ENCODE data around the gene TMEM161B. TPM values are rescaled to one million over a fixed set of nuclear protein-coding genes. Genes with fewer than 3 reads are reported as not detected.
"Not testable (repeated sequence)": the region's sequence is repeated elsewhere in the genome, so short reads cannot be mapped to it uniquely, and the experiment has no call there.

TMEM161B gene
- total and polyA plus RNA-seq, 2 experiments from 2014 or later, result 8.6 to 11.2 TPM

DNA sequence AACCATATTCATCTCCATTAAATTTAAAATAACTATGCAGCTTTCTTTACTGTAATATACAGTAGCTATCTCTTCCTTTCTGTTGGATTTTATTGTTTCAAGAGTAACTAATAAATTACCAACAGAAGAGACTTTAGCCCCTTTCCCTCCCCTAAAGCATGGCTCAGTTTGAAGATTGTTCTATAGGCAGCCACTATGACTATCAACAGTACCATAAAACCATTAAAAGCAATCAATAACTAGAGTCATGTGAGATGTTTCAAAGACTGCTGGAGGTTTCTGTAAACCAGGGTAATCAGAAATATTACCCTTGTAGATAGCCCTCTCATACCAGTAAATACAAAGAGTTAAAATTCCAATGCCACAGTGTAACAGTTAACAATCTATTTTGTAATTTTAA lies 73.0 kb downstream of the TMEM161B start:
- DNase-seq (ENCODE audit: low read depth in 1 of 2, low spot score in 1 of 2), result no peak
- Histone ChIP-seq H3K9me3 (ENCODE audit: low read depth) (no peaks in the 10 kb centered on the region), H3K27me3 (no peaks in the 10 kb centered on the region), H3K4me3 (no peak overlapping the region), H3K27ac (no peak overlapping the region), H3K36me3 (peaks cover 4% of the 10 kb centered on the region), H3K4me1 (ENCODE audit: low read depth) (no peaks in the 10 kb centered on the region)
- TF ChIP-seq, protein P1, sequence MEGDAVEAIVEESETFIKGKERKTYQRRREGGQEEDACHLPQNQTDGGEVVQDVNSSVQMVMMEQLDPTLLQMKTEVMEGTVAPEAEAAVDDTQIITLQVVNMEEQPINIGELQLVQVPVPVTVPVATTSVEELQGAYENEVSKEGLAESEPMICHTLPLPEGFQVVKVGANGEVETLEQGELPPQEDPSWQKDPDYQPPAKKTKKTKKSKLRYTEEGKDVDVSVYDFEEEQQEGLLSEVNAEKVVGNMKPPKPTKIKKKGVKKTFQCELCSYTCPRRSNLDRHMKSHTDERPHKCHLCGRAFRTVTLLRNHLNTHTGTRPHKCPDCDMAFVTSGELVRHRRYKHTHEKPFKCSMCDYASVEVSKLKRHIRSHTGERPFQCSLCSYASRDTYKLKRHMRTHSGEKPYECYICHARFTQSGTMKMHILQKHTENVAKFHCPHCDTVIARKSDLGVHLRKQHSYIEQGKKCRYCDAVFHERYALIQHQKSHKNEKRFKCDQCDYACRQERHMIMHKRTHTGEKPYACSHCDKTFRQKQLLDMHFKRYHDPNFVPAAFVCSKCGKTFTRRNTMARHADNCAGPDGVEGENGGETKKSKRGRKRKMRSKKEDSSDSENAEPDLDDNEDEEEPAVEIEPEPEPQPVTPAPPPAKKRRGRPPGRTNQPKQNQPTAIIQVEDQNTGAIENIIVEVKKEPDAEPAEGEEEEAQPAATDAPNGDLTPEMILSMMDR (IDR thresholded peaks at IDR 0.05; ENCODE audit: low read depth, low read length), result no peak

DNA sequence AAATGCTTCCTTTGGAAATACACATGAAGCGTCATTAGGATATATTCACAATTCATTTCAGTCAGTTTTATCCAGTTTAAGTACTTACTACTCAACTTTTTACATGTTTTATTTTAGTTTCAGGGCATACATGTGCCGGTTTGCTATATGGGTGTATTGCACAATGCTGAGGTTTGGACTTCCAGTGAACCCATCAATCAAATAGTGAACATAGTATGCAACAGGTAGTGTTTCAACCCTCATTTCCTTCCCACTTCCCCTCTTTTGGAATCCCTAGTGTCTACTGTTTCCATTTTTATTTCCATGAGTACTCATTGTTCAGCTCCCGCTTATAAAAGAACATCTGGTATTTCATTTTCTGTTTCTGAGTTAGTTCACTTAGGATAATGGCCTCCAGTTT lies 74.7 kb downstream of the TMEM161B start:
- TF ChIP-seq, protein P1 (IDR thresholded peaks at IDR 0.05; ENCODE audit: low read depth, low read length), result no peak
- no peak for DNase-seq (ENCODE audit: low read depth in 1 of 2, low spot score in 1 of 2)
- Histone ChIP-seq H3K4me3 (no peak overlapping the region), H3K4me1 (ENCODE audit: low read depth) (no peaks in the 10 kb centered on the region), H3K36me3 (no peaks in the 10 kb centered on the region), H3K27ac (no peak overlapping the region), H3K27me3 (no peaks in the 10 kb centered on the region), H3K9me3 (ENCODE audit: low read depth) (no peaks in the 10 kb centered on the region)

DNA sequence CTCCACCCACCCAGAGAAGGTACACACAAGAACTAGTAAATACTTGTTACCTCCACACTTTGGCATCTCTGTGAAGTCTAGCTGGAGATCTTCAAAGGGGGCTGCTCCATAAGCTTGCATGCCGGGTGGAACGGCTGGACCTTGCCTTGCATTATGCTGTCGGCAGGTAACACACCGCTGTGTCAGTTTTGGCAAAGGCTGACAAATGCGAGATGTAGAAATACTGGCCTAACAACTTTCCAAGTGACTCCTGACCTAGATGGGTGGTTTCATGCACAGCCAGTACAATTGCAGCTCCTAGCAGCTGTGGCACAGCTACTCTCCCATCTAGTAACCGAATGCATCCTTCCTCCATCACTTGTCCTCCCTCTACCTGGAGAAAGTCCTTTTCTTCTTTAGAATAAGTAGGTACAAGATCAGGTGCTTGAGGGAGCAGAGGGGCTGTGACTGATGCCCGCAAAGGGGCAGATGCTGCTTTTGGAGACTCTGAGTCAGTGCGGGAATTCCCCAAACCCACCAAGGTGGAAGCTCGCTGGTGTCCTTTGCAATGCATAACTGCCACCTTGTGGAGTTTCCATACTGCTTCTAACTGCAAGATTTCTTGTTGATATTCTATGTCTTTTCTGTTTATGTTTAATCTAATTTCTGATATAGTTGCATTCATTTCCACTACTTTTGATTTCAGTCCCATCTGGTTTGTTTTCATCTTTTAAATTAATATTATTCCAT lies 78.4 kb downstream of the TMEM161B start:
- no peak overlapping the region for H3K4me3 ChIP-seq
- DNase-seq (ENCODE audit: low read depth in 1 of 2, low spot score in 1 of 2), result no peak
- H3K9me3 ChIP-seq (ENCODE audit: low read depth), result no peaks in the 10 kb centered on the region
- H3K4me1 ChIP-seq (ENCODE audit: low read depth), result no peaks in the 10 kb centered on the region
- no peaks in the 10 kb centered on the region for H3K27me3 ChIP-seq
- H3K36me3 ChIP-seq, result no peaks in the 10 kb centered on the region
- no peak overlapping the region for H3K27ac ChIP-seq
- TF ChIP-seq, protein P1 (IDR thresholded peaks at IDR 0.05; ENCODE audit: low read depth, low read length), result no peak

DNA sequence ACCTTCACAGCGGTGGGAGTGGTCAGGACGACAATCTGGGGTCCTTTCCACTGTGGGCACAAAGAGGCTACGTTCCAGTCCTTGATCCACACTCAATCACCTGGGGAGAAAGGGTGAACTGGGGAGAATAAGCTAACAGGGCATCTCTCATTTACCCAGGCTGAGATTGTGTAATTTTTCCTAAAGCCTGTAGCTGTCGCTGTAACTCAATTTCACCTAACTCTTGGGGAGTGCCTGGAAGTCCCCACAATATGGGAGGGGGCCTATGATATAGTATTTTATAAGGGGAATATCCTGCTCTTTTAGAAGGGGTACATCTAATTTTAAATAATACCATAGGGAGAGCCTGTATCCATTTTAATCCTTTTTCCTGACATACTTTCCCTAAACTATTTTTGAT lies 79.2 kb downstream of the TMEM161B start:
- not testable (repeated sequence) for H3K9me3 ChIP-seq (ENCODE audit: low read depth)

DNA sequence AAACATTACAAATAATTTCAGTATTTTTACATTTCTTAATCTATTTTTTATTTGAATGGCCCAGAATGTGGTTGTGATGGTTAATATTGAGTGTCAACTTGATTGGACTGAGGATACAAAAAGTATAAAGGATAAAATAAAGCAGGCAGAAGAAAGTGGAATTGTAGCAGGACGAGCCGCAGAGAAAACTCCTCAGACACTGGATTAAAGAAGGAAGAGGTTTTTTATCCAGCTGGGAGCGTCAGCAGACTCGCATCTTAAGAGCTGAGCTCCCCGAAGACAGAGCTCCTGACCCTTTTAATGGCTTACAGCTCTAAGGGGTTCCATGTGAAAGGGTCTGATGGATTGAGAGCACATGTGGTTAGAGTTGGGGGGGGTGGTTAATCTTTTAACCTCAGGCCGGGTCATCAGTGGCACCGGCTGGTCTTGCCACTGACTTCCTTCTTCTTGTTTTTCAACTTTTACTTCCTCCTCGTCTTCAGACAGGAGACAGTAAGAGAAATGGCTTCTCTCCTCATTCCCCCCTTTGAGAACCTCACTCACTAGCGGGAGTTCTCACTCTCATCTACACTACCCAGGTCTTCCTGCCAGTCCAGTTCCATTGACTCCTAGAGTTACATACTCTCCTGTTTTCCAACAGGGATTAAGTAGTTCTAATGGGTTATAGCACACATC lies 80.0 kb downstream of the TMEM161B start:
- DNase-seq (ENCODE audit: low read depth in 1 of 2, low spot score in 1 of 2), result peak in 1 of 2 donors; percentile 6

More for the DNA sequence above, 79.2 kb downstream of the TMEM161B start:
- not testable (repeated sequence) for H3K4me3 ChIP-seq; H3K4me1 ChIP-seq (ENCODE audit: low read depth); H3K27me3 ChIP-seq; DNase-seq (ENCODE audit: low read depth in 1 of 2, low spot score in 1 of 2); H3K27ac ChIP-seq; H3K36me3 ChIP-seq

More for the DNA sequence above, 80.0 kb downstream of the TMEM161B start:
- no peak overlapping the region for H3K27ac ChIP-seq
- H3K9me3 ChIP-seq (ENCODE audit: low read depth), result no peaks in the 10 kb centered on the region
- no peaks in the 10 kb centered on the region for H3K36me3 ChIP-seq
- no peaks in the 10 kb centered on the region for H3K27me3 ChIP-seq
- no peaks in the 10 kb centered on the region for H3K4me1 ChIP-seq (ENCODE audit: low read depth)
- H3K4me3 ChIP-seq, result no peak overlapping the region
- TF ChIP-seq, protein P1 (IDR thresholded peaks at IDR 0.05; ENCODE audit: low read depth, low read length), result no peak

Data from cardiac muscle cell (in vitro differentiated cells and primary cell).